Activated T-helper 1 cell treated with anti-CD3 and anti-CD28 coated beads, Interleukin-12 subunit alpha, Interleukin-12 subunit beta, Interleukin-2, Interleukin-4 antibody, amounts not matched to agents 30 ng/mL and 10 ng/mL and 1 ng/mL, durations not matched to agents 14 hours and 24 hours and 36 hours (primary cell): ENCODE results near the gene SHF. TPM values are rescaled to one million over a fixed set of nuclear protein-coding genes. Genes with fewer than 3 reads are reported as not detected.
A peak's percentile ranks its signal among the peaks of the same experiment; 100 is the strongest.

Experiments
- DNase-seq: peaks from one replicate; pipeline ENCODE4 v3.0.0; 2021; ENCODE audit warnings: low spot score
- H3K27ac Mint-ChIP-seq: one replicate; pipeline ENCODE4 v1.8.0; 2021; ENCODE audit warnings: mild to moderate bottlenecking, mixed read lengths
- H3K27me3 Mint-ChIP-seq: one replicate; pipeline ENCODE4 v1.8.0; 2022; ENCODE audit warnings: mild to moderate bottlenecking, moderate library complexity, mixed read lengths; ENCODE audit not compliant: insufficient read depth
- H3K36me3 Mint-ChIP-seq: one replicate; pipeline ENCODE4 v1.8.0; 2021; ENCODE audit warnings: low read depth, mixed read lengths
- H3K4me1 Mint-ChIP-seq: one replicate; pipeline ENCODE4 v1.8.0; 2021; ENCODE audit warnings: low read depth, mixed read lengths
- H3K4me3 Mint-ChIP-seq: one replicate; pipeline ENCODE4 v1.8.0; 2021; ENCODE audit warnings: mild to moderate bottlenecking, moderate library complexity, mixed read lengths
- H3K9me3 Mint-ChIP-seq: one replicate; pipeline ENCODE4 v1.8.0; 2021; ENCODE audit warnings: mixed read lengths
- intact Hi-C: fragments of 100-400 bp; cut with micrococcal nuclease; formaldehyde crosslinking; loops from one replicate; pipeline ENCODE4 v1.15.1; 2024
- total RNA-seq: library from RNA; stranded (reverse); gene quantifications from 2 replicates; pipeline ENCODE4 v1.2.3, GENCODE V29; 2022

SHF gene
- total RNA-seq, 1 donor from 2014 or later = 16.3 TPM

- peaks cover 33% of the 10 kb centered on the region for H3K4me1 Mint-ChIP-seq
- no peak for DNase-seq
- H3K4me3 Mint-ChIP-seq = peak overlapping the region; percentile 90
- intact Hi-C loops = no loop called here
- peaks cover 2% of the 10 kb centered on the region for H3K36me3 Mint-ChIP-seq
- no peaks in the 10 kb centered on the region for H3K9me3 Mint-ChIP-seq
- H3K27me3 Mint-ChIP-seq = peaks cover 8% of the 10 kb centered on the region
- H3K27ac Mint-ChIP-seq = peak overlapping the region; percentile 76
Observed at GRCh38 chr15:45186771-45187577, 792 bp downstream of the SHF start.

GRCh38 chr15:45185903-45186770 is 1.6 kb downstream of the SHF start:
- H3K4me3 Mint-ChIP-seq = peak overlapping the region; percentile 90
- H3K9me3 Mint-ChIP-seq = no peaks in the 10 kb centered on the region
- intact Hi-C loops = no loop called here
- no peak for DNase-seq
- peaks cover 33% of the 10 kb centered on the region for H3K4me1 Mint-ChIP-seq
- peaks cover 2% of the 10 kb centered on the region for H3K36me3 Mint-ChIP-seq
- peaks cover 9% of the 10 kb centered on the region for H3K27me3 Mint-ChIP-seq
- peak overlapping the region; percentile 76 for H3K27ac Mint-ChIP-seq

- DNase-seq = no peak
- H3K27ac Mint-ChIP-seq = peak overlapping the region; percentile 26
- H3K36me3 Mint-ChIP-seq = peaks cover 2% of the 10 kb centered on the region
- H3K4me3 Mint-ChIP-seq = peak overlapping the region; percentile 90
- peaks cover 9% of the 10 kb centered on the region for H3K27me3 Mint-ChIP-seq
- H3K9me3 Mint-ChIP-seq = no peaks in the 10 kb centered on the region
- intact Hi-C loops = no loop called here
- peaks cover 38% of the 10 kb centered on the region for H3K4me1 Mint-ChIP-seq
Observed at GRCh38 chr15:45185069-45185779, 2.5 kb downstream of the SHF start.

DNA sequence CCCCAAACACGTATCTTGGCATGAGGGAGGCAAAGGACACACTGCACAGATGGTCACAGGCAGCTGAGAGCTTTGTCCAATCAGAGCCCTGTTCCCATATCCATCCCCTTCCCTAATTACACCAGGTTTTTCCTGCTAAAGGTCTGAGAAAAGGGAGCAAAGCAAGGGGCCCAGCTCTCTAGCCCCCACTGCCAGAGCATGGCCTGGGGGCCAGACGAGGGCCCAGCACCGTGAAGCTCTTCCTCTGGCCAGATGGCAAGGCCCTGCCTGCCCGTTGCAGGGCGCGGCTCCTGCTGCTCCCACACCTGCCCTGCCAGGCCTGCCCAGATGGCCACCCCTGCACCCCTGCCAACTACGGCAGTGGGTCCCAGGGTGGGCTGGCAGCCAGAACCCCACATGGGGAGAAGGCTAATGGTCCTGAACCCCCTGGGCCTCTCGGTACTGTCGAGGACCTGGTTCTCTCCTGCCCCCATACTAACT is 3.2 kb downstream of the SHF start:
- Mint-ChIP-seq H3K9me3 (no peaks in the 10 kb centered on the region), H3K4me1 (peaks cover 44% of the 10 kb centered on the region), H3K27me3 (peaks cover 9% of the 10 kb centered on the region), H3K27ac (no peak overlapping the region), H3K4me3 (no peak overlapping the region), H3K36me3 (peaks cover 2% of the 10 kb centered on the region)
- intact Hi-C loops = no loop called here
- DNase-seq = no peak

DNA sequence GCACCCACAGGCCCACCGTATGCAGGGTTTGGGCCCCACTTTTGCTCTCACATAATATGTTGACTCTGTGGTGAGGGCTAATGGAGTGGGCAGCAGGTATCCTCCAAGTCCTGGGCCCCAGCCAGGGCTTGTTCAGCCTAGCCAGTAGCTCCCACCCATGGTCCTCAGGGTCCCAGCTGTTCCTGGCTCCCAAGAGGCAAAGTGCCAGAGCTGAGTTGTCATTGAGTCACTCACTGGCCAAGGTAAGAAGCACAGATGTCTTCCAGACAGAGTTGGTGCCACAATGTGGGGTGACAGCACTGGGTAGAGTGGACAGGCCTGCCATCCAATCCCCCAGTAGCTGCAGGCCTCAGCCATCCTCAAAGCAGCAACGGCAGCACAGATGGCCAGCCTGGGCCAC is 4.3 kb downstream of the SHF start:
- Mint-ChIP-seq H3K9me3 (no peaks in the 10 kb centered on the region), H3K36me3 (peaks cover 2% of the 10 kb centered on the region), H3K4me3 (no peak overlapping the region), H3K27ac (no peak overlapping the region), H3K4me1 (peaks cover 41% of the 10 kb centered on the region), H3K27me3 (peaks cover 9% of the 10 kb centered on the region)
- intact Hi-C loops = no loop called here
- no peak for DNase-seq

DNA sequence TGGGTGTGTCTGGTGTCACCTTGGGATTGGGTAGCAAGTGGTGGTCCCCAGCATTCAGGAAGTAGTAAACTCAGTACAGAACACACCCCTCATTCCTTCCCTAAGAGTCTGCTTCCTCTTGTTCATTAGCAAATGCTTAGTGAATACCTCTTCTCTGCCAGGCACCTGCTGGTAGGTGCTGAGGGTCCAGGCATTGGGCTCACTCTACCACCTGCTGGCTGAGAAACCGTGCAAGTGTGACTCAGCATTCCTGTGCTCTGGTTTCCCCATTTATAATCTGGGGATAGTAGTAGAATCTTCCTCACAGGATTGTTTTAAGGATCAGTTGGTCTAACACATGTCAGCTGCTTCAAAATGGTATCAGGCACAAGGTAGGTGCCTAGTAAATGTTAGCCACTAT is 4.8 kb downstream of the SHF start:
- Mint-ChIP-seq H3K36me3 (peaks cover 2% of the 10 kb centered on the region), H3K4me1 (peaks cover 36% of the 10 kb centered on the region), H3K27ac (no peak overlapping the region), H3K4me3 (no peak overlapping the region), H3K9me3 (no peaks in the 10 kb centered on the region), H3K27me3 (peaks cover 9% of the 10 kb centered on the region)
- DNase-seq = no peak
- intact Hi-C loops = no loop called here

DNA sequence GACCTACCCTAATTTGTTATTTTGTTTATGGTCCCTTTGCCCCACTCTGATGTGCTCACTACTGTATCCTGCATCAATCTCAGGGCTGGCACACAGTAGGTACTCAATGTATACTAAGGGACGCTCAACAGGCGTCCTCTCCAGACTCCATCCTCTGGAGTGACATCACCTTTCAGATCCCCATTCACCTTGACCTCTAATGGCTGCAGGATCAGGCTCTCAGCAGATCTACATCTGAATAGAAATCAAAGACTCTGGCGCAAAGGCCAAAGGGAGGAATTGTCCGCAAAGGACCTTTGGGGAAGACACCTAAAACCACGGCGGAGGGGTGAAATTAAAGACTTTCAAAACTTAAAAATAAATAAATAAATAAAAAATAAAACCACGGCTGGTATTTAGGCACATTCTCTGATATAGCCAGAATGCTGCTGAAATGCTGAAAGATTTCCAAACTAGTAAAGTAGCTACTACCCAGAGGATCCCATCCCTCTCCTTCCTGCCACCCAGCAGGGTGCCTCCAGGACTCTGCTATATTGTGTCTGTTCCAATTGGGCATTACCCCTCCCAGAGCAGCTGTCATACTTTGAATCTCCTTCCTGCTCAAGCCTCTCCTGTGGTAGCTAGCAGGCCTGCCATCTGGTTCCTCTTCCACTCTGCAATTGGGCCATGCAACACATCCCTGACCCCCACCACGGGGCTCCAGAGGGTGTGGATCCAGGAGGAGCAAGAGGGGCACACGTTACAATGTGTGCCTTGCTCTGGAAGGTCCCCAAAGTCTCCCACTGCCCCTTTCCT is 6.1 kb downstream of the SHF start:
- Mint-ChIP-seq H3K4me1 (peaks cover 32% of the 10 kb centered on the region), H3K4me3 (no peak overlapping the region), H3K36me3 (peaks cover 2% of the 10 kb centered on the region), H3K9me3 (no peaks in the 10 kb centered on the region), H3K27ac (no peak overlapping the region), H3K27me3 (peaks cover 4% of the 10 kb centered on the region)
- intact Hi-C loops = no loop called here
- DNase-seq = no peak

DNA sequence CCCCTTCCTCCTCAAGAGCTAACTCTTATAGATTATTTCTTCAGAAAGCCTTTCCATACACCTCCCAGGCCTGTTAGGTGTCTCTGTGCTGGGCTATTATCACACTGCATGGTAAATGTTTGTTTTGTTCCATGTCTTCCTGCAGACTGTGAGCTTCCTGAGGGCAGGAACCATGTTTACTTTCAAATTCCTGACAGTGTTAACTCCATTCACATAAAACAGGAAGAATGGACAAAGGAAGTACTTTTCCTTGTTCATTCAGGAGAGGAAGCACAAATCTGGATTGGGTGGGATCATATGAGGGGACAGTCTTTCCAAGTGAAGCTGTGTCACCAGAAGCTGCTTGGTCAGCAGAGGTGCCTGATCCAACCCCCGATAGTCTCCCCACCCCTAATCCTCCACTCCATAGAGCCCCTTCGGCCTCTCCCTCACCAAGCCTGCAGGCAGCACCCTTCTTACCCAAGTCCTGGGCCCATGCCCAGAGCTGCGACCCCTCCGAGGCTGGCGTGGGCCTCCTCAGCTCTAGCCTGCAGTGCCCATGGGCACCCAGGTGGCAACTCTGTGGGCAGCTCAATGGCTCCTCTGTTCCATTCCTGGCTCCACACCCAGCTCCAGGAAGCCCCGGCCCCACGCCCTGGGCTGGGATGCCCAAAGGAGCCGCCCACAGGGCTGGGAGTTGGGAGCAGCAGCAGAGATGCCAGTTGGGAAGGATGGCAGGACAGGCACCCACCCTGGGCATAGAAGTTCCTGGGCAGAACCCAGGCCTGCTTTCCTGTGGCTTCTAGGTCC is 6.9 kb downstream of the SHF start:
- DNase-seq = no peak
- Mint-ChIP-seq H3K27me3 (peaks cover 2% of the 10 kb centered on the region), H3K4me3 (no peak overlapping the region), H3K27ac (no peak overlapping the region), H3K4me1 (peaks cover 25% of the 10 kb centered on the region), H3K9me3 (no peaks in the 10 kb centered on the region), H3K36me3 (peaks cover 4% of the 10 kb centered on the region)
- intact Hi-C loops = no loop called here

- Mint-ChIP-seq H3K9me3 (no peaks in the 10 kb centered on the region), H3K4me3 (no peak overlapping the region), H3K27ac (no peak overlapping the region), H3K36me3 (peaks cover 4% of the 10 kb centered on the region), H3K4me1 (peaks cover 20% of the 10 kb centered on the region), H3K27me3 (peaks cover 2% of the 10 kb centered on the region)
- DNase-seq = no peak
- intact Hi-C loops = no loop called here
Observed at GRCh38 chr15:45180201-45180600, 7.6 kb downstream of the SHF start.

DNA sequence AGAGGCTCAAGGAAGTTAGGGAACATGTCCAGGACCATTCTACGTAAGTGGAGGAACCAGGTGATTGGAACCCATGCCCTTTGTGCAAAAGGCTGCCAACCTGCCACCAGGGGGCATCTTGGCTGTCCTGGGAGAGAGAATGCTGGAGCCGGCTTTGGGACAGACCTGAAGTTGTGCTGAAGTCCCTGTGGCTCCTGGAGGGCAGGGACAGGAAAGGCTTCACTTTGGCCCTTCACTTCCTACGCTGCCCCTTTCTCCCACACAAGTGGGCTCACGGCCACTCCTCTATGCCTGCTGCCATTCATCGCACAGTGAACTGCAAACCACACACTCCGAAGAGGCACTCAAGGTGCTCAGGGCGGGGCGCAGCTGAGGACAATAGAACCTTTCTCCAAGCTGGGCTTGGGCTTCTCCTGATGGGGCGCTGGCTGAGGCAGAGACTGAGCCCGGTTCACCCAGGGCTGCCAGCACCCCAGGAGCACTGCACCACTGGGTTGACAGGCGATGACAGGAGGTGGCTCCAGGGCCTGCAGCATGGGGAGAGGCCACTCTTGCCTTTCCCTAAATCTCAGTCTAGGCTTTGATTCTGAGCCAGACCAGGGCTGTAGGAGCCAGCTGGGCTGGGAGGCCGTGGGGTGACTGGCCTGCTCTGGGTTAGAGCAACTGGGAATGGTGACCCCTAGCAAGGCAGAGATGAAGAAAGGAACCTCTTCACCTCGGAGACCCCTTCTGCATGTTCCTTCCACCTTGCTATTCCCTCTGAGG is 8.4 kb downstream of the SHF start:
- H3K4me1 Mint-ChIP-seq = peaks cover 20% of the 10 kb centered on the region
- H3K9me3 Mint-ChIP-seq = no peaks in the 10 kb centered on the region
- H3K27ac Mint-ChIP-seq = no peak overlapping the region
- DNase-seq = peak; percentile 16
- no peak overlapping the region for H3K4me3 Mint-ChIP-seq
- H3K36me3 Mint-ChIP-seq = peaks cover 4% of the 10 kb centered on the region
- peaks cover 2% of the 10 kb centered on the region for H3K27me3 Mint-ChIP-seq
- intact Hi-C loops = no loop called here

DNA sequence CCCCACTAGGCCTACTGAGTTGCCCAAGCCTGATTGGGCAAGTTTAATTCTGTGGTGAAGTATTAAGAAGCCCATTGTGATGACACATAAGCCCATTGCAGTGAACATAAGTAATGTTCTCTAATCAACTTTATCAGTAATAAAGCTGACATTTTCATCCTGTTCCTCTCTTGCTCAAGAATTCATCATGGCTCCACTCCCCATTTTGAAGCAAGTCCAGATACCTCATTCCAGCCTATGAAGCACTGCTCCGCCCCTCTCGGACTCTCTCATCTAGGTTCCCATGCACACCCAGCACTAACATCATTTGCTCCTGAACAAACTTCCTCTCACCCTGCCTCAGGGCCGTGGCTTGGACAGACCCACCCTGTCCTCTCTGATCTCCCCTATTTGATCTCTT is 10.5 kb downstream of the SHF start:
- Mint-ChIP-seq H3K27ac (no peak overlapping the region), H3K4me1 (peaks cover 11% of the 10 kb centered on the region), H3K36me3 (peaks cover 3% of the 10 kb centered on the region), H3K4me3 (no peak overlapping the region), H3K9me3 (no peaks in the 10 kb centered on the region), H3K27me3 (peaks cover 3% of the 10 kb centered on the region)
- intact Hi-C loops = no loop called here
- DNase-seq = no peak
